Measurements from ENCODE around the gene ESRRA.

GRCh38 chr11:64352099-64352994 lies 47.0 kb downstream of the ESRRA start:
- TF ChIP-seq POLR2A (IDR thresholded peaks at IDR 0.05; ENCODE audit: insufficient read depth in 1 of 2, low read depth in 2 of 2, low read length in 2 of 2): no peak
- TF ChIP-seq PBX2 (CRISPR knock-in tag; IDR thresholded peaks at IDR 0.05): no peak
- TF ChIP-seq ELF4 (CRISPR knock-in tag; IDR thresholded peaks at IDR 0.05; ENCODE audit: borderline replicate concordance): no peak
- TF ChIP-seq THAP9 (CRISPR knock-in tag; IDR thresholded peaks at IDR 0.05; ENCODE audit: borderline replicate concordance): no peak
- TF ChIP-seq MXD4 (CRISPR knock-in tag; IDR thresholded peaks at IDR 0.05): no peak
- no peak for TF ChIP-seq ZNF747 (CRISPR knock-in tag; IDR thresholded peaks at IDR 0.05; ENCODE audit: borderline replicate concordance)
- TF ChIP-seq THRA (CRISPR knock-in tag; IDR thresholded peaks at IDR 0.05; ENCODE audit: borderline replicate concordance): no peak
- no peak for TF ChIP-seq ZNF274 (CRISPR knock-in tag; IDR thresholded peaks at IDR 0.05)
- no peak for TF ChIP-seq GTF2F1 (IDR thresholded peaks at IDR 0.05; ENCODE audit: low read length)
- no peak for TF ChIP-seq CTCF (CRISPR knock-in tag; IDR thresholded peaks at IDR 0.05)
- no peak for TF ChIP-seq MAX (IDR thresholded peaks at IDR 0.05)
- no peak for TF ChIP-seq USF2 (IDR thresholded peaks at IDR 0.05; ENCODE audit: low read depth, low read length)
- TF ChIP-seq USF2 (CRISPR knock-in tag; IDR thresholded peaks at IDR 0.05; ENCODE audit: borderline replicate concordance): no peak
